H1 (cell line): ENCODE data around the gene CPNE5. TPM values are rescaled to one million over a fixed set of nuclear protein-coding genes. Genes with fewer than 3 reads are reported as not detected.

ENCODE experiments used
- ASH2L ChIP-seq: fragments of 200-600, 300-600 bp; sonication (generic); IDR thresholded peaks from one replicate; pipeline ENCODE4 v1.7.1; 2017; ENCODE audit warnings: low read length
- BACH1 ChIP-seq: IDR thresholded peaks from 2 replicates; pipeline ENCODE4 v1.6.1; 2012; ENCODE audit warnings: low read length, improper control_type of control experiment
- CBX8 ChIP-seq: fragments of 300-800, 300-1000 bp; sonication (generic); IDR thresholded peaks from 2 replicates; pipeline ENCODE4 v1.7.1; 2016; ENCODE audit warnings: low read depth, low read length, borderline replicate concordance
- CHD7 ChIP-seq: fragments of 300-600 bp; sonication (generic); IDR thresholded peaks from 2 replicates; pipeline ENCODE4 v1.7.1; 2012; ENCODE audit warnings: low read length, moderate library complexity, mild to moderate bottlenecking, inconsistent platforms; ENCODE audit not compliant: insufficient replicate concordance
- CTBP2 ChIP-seq: IDR thresholded peaks from 2 replicates; pipeline ENCODE4 v1.7.0; 2011; ENCODE audit warnings: borderline replicate concordance, mild to moderate bottlenecking, moderate library complexity, mixed read lengths, low read length; ENCODE audit not compliant: insufficient read depth, insufficient read length
- JUND ChIP-seq: IDR thresholded peaks from 2 replicates; pipeline ENCODE4 v1.6.1; 2011; ENCODE audit warnings: mild to moderate bottlenecking, improper control_type of control experiment, low read length
- MAX ChIP-seq: IDR thresholded peaks from 2 replicates; pipeline ENCODE4 v1.6.1; 2012; ENCODE audit warnings: inconsistent platforms
- polyA plus RNA-seq, 7 experiments: library from polyadenylated mRNA; depleted of rRNA in 3 of 7; stranded (reverse) in 5 of 7; unstranded in 2 of 7; fragments of >200 nt in 5 of 7; fragments of 200-250 nt in 2 of 7; gene quantifications; 1 replicate in 5 of 7; 2 replicates in 1 of 7; 4 replicates in 1 of 7; pipeline versions ENCODE4 v1.2.1 to v1.2.3, GENCODE V29; 2011 to 2013; ENCODE audit warnings: missing spikeins in 2 of 7, mixed read lengths in 2 of 7
- total RNA-seq: library from RNA; stranded (reverse); fragmentation: NEBNext Ultra II Directional; extraction: Animal tissue kit (Norgen Biotek cat#: 25700); gene quantifications from 2 replicates; pipeline ENCODE4 v1.2.1, GENCODE V29; 2021
- TF ChIP-seq, protein P1 (sequence below): IDR thresholded peaks from 2 replicates; pipeline ENCODE4 v1.6.1; 2011; ENCODE audit warnings: low read length, improper control_type of control experiment
- TF ChIP-seq, protein P2 (sequence below): IDR thresholded peaks from 2 replicates; pipeline ENCODE4 v1.6.1; 2011; ENCODE audit warnings: low read depth, mild to moderate bottlenecking, low read length; ENCODE audit not compliant: insufficient read depth

CPNE5 gene
- total and polyA plus RNA-seq, 2 of the 8 experiments (the other 6 are each of a cell fraction or from before 2014, with no cell fraction given), result 0.88 to 1.8 TPM

DNA sequence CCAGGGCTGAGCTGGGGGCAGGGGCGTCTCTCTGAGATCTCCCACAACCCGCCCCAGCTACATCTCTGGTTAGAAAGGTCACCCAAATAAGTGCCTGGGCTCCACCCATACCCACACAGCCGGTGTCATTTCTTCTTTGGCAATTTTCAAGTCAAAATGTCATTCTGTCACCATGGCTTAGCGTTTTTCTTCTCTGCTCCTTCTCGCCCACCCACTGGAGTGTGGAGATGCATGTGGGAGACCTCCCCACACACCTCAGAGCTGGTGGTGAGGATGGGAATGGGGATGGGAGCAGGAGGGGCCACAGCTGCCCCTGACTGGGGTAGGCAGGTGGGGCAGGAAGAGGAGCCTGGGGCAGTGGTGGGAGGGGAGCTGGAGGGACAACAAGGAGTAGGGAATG lies 63.1 kb downstream of the CPNE5 start (continued):
- no peak for TF ChIP-seq CHD7
- TF ChIP-seq, protein P1, sequence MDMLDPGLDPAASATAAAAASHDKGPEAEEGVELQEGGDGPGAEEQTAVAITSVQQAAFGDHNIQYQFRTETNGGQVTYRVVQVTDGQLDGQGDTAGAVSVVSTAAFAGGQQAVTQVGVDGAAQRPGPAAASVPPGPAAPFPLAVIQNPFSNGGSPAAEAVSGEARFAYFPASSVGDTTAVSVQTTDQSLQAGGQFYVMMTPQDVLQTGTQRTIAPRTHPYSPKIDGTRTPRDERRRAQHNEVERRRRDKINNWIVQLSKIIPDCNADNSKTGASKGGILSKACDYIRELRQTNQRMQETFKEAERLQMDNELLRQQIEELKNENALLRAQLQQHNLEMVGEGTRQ, result no peak
- TF ChIP-seq CTBP2, result no peak
- no peak for TF ChIP-seq BACH1
- TF ChIP-seq ASH2L, result no peak
- TF ChIP-seq, protein P2, sequence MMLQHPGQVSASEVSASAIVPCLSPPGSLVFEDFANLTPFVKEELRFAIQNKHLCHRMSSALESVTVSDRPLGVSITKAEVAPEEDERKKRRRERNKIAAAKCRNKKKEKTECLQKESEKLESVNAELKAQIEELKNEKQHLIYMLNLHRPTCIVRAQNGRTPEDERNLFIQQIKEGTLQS, result no peak
- no peak for TF ChIP-seq CBX8
- no peak for TF ChIP-seq MAX
- no peak for TF ChIP-seq JUND
